ENCODE measurements around the gene SPAG16. TPM values are rescaled to one million over a fixed set of nuclear protein-coding genes. Genes with fewer than 3 reads are reported as not detected.

The SPAG16 gene
- total and polyA plus RNA-seq, 11 donors, result 9.8 to 26.1 (median 15.2) TPM

DNA sequence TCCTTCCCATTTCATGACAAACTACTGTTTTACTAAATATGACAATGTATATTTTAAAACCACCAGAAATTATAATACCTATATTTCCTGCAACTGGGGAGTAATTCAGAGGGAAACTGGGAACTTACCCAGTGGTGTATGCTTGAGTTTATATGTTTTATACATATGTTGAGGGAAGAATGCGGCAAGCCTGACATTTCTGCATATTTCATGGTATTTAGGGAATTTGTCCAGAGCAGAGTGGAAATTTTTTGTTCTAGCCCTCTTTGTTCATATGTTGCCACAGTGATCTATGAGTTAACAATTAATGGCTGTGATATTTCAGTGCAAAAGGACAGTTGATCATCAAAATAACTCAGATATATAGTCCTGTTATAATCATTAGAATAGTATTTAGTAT, 895.8 kb downstream of the SPAG16 start:
- ATAC-seq, result no peak
- no peak for TF ChIP-seq POLR2A (IDR thresholded peaks at IDR 0.05)
- TF ChIP-seq, protein P1, sequence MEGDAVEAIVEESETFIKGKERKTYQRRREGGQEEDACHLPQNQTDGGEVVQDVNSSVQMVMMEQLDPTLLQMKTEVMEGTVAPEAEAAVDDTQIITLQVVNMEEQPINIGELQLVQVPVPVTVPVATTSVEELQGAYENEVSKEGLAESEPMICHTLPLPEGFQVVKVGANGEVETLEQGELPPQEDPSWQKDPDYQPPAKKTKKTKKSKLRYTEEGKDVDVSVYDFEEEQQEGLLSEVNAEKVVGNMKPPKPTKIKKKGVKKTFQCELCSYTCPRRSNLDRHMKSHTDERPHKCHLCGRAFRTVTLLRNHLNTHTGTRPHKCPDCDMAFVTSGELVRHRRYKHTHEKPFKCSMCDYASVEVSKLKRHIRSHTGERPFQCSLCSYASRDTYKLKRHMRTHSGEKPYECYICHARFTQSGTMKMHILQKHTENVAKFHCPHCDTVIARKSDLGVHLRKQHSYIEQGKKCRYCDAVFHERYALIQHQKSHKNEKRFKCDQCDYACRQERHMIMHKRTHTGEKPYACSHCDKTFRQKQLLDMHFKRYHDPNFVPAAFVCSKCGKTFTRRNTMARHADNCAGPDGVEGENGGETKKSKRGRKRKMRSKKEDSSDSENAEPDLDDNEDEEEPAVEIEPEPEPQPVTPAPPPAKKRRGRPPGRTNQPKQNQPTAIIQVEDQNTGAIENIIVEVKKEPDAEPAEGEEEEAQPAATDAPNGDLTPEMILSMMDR (IDR thresholded peaks at IDR 0.05), result no peak
- Histone ChIP-seq H3K36me3 (no peaks in the 10 kb centered on the region), H3K4me1 (no peaks in the 10 kb centered on the region), H3K9me3 (no peaks in the 10 kb centered on the region), H3K27ac (no peak overlapping the region), H3K27me3 (no peaks in the 10 kb centered on the region), H3K4me3 (no peak overlapping the region)
- 81 to 87% (median 85%) methylated on average over 1 of the region's 1 CpG for WGBS, 4 donors
- intact Hi-C loops (cut with DNase I), result no loop called here
- no peak for DNase-seq

DNA sequence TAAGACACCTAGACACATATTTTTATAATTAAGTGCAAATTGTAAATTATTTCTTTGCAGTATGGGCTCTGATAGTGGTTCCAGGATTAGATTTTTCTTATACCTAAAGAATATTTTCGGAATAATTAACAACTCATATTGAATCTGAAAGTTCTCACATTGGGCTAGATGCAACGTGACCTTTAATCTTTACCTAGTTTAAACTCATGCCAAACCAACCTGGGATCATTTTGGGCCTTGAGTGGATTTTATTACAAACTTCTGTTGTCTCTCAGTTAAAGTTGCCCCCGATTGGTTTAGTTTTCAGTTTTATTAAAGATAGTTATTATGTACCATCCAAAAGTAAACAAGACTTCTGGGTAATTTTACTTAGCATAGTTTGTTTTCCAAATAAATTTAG, 896.4 kb downstream of the SPAG16 start:
- Histone ChIP-seq H3K27me3 (no peaks in the 10 kb centered on the region), H3K36me3 (no peaks in the 10 kb centered on the region), H3K4me1 (no peaks in the 10 kb centered on the region), H3K9me3 (no peaks in the 10 kb centered on the region), H3K27ac (no peak overlapping the region), H3K4me3 (no peak overlapping the region)
- DNase-seq (no peak), ATAC-seq (no peak)
- no peak for TF ChIP-seq POLR2A (IDR thresholded peaks at IDR 0.05)
- TF ChIP-seq, protein P1 (IDR thresholded peaks at IDR 0.05), result no peak
- WGBS, 4 donors, result 57 to 80% (median 70%) methylated on average over 3 of the region's 3 CpGs
- intact Hi-C loops (cut with DNase I), result no loop called here

DNA sequence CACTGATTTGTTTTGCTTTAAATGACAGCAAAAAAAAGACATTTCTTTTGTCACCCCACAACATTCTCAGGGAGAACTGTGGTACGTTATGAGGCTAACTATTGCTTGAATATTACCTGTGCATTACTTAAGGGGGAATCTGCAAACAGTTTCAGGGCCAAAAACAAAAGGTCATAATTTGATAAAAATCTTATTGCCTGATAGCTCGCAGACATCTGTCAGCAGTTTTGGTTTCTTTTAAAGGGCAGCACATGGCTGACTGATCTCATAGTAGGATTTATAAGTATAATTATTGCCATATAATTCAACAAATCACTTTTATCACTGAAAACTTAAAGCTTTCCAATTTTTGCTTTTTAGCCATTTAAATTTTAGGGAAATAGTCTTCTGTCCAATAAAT, 900.2 kb downstream of the SPAG16 start:
- Histone ChIP-seq H3K4me1 (no peaks in the 10 kb centered on the region), H3K4me3 (no peak overlapping the region), H3K27me3 (no peaks in the 10 kb centered on the region), H3K27ac (no peak overlapping the region), H3K36me3 (no peaks in the 10 kb centered on the region), H3K9me3 (no peaks in the 10 kb centered on the region)
- intact Hi-C loops (cut with DNase I), result no loop called here
- WGBS, 4 donors, result 59 to 80% (median 76%) methylated on average over 2 of the region's 2 CpGs
- TF ChIP-seq, protein P1 (IDR thresholded peaks at IDR 0.05), result no peak
- TF ChIP-seq POLR2A (IDR thresholded peaks at IDR 0.05), result no peak
- ATAC-seq, result no peak
- no peak for DNase-seq

DNA sequence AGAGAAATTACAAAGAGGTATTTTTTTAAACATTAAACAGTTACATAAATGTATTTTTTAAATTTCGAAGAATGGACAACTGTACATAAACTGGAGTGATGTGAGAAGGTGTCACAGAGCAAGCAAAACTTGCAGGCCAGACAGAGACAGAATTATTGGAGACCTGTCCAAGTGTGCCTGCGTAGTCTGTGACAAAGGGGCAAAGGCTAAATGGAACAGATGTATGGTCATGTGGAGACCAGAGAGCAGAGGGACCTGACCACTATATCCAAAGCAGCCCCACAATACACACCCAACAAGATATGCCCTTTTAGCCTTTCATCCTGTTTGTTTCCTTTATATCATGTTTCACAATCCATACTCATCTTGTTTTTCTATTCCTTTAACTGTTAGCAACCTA, 901.3 kb downstream of the SPAG16 start:
- Histone ChIP-seq H3K27ac (no peak overlapping the region), H3K27me3 (no peaks in the 10 kb centered on the region), H3K4me3 (no peak overlapping the region), H3K36me3 (no peaks in the 10 kb centered on the region), H3K4me1 (no peaks in the 10 kb centered on the region), H3K9me3 (no peaks in the 10 kb centered on the region)
- intact Hi-C loops (cut with DNase I), result no loop called here
- WGBS, 4 donors, result 72 to 82% (median 77%) methylated on average over 2 of the region's 2 CpGs
- ATAC-seq (no peak), DNase-seq (no peak)
- no peak for TF ChIP-seq POLR2A (IDR thresholded peaks at IDR 0.05)
- TF ChIP-seq, protein P1 (IDR thresholded peaks at IDR 0.05), result no peak

Data from heart left ventricle (tissue), 16 donors.